Left lung (tissue), 10 donors: ENCODE data around the gene PSPN. TPM values are rescaled to one million over a fixed set of nuclear protein-coding genes. Genes with fewer than 3 reads are reported as not detected.

Source experiments
- ATAC-seq: fragments of 200-7000 bp; cut with Tn5 transposase; one replicate; pipeline ENCODE4 v1.9.1; 2020; ENCODE audit warnings: moderate library complexity
- DNase-seq, 4 donors: peaks; one replicate each; pipeline ENCODE4 v3.0.0-alpha.2; 2013 to 2020
- H3K27ac ChIP-seq, 2 donors: fragments of 200-600 bp; sonication (generic) in 1 of 2; one replicate each; pipeline versions ENCODE4 v1.5.0 to v1.8.0; 2020 to 2021
- H3K27me3 ChIP-seq, 2 donors: fragments of 200-600 bp; sonication (generic) in 1 of 2; one replicate each; pipeline versions ENCODE4 v1.5.0 to v1.8.0; 2020 to 2021
- H3K36me3 ChIP-seq, 2 donors: fragments of 200-600 bp; sonication (generic) in 1 of 2; one replicate each; pipeline versions ENCODE4 v1.5.0 to v1.8.0; 2020 to 2021
- H3K4me1 ChIP-seq, 2 donors: fragments of 200-600 bp; one replicate each; pipeline ENCODE4 v1.8.0; 2021
- H3K4me3 ChIP-seq, 2 donors: fragments of 200-600 bp; sonication (generic) in 1 of 2; one replicate each; pipeline versions ENCODE4 v1.5.0 to v1.8.0; 2020 to 2021; ENCODE audit warnings: mild to moderate bottlenecking in 1 of 2
- H3K9me3 ChIP-seq, 2 donors: fragments of 200-600 bp; sonication (generic) in 1 of 2; one replicate each; pipeline versions ENCODE4 v1.5.0 to v1.8.0; 2020 to 2021
- intact Hi-C, 2 donors: fragments of 100-400 bp; cut with DNase I; formaldehyde crosslinking; loops; one replicate each; pipeline versions ENCODE4 v1.11.2 to v1.14.2; 2022
- polyA plus RNA-seq, 6 donors: library from polyadenylated mRNA; unstranded; fragments of 120-200 nt; gene quantifications; one replicate each; pipeline ENCODE4 v1.2.1, GENCODE V29; 2013; ENCODE audit not compliant: insufficient read length in 6 of 6
- total RNA-seq, 2 donors: library from RNA; stranded (reverse); fragmentation: NEBNext Ultra II Directional; extraction: Animal tissue kit (Norgen Biotek cat#: 25700); gene quantifications; one replicate each; pipeline ENCODE4 v1.2.1, GENCODE V29; 2021
- TF ChIP-seq, protein P1 (sequence below), 2 donors: fragments of 200-600 bp; sonication (generic) in 1 of 2; IDR thresholded peaks; one replicate each; pipeline versions ENCODE4 v1.5.0 to v1.8.0; 2021; ENCODE audit warnings: antibody characterized with exemption in 2 of 2
- donor health status: DM: no; HTN: yes; CAD: no.
- donor health status: DM: no; HTN: no; CAD: no.

The PSPN gene
- total and polyA plus RNA-seq, 8 donors = 1.8 to 2.7 (median 2.3) TPM

DNA sequence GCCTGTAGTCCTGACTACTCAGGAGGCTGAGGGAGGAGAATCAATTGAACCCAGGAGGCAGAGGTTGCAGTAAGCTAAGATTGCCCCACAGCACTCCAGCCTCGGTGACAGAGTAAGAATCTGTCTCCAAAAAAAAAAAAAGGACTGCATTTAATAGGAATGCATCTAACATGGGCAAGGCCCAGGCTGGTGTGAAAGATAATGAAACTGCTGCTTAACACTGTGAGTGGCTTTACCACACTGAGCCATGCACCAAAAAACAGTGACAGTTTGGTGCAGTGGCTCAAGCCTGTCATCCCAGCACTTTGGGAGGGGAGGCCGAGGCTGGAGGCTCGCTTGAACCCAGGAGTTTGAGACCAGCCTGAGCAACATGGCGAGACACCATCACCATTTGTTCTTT, 8.6 kb upstream of the PSPN start:
- DNase-seq (no peak), ATAC-seq (no peak)
- Histone ChIP-seq H3K9me3 (no peaks in the 10 kb centered on the region), H3K27me3 (no peaks in the 10 kb centered on the region), H3K36me3 (peaks cover 0 to 100% of the 10 kb centered on the region in 2 donors), H3K4me1 (no peaks in the 10 kb centered on the region), H3K4me3 (no peak overlapping the region), H3K27ac (no peak overlapping the region)
- TF ChIP-seq, protein P1, sequence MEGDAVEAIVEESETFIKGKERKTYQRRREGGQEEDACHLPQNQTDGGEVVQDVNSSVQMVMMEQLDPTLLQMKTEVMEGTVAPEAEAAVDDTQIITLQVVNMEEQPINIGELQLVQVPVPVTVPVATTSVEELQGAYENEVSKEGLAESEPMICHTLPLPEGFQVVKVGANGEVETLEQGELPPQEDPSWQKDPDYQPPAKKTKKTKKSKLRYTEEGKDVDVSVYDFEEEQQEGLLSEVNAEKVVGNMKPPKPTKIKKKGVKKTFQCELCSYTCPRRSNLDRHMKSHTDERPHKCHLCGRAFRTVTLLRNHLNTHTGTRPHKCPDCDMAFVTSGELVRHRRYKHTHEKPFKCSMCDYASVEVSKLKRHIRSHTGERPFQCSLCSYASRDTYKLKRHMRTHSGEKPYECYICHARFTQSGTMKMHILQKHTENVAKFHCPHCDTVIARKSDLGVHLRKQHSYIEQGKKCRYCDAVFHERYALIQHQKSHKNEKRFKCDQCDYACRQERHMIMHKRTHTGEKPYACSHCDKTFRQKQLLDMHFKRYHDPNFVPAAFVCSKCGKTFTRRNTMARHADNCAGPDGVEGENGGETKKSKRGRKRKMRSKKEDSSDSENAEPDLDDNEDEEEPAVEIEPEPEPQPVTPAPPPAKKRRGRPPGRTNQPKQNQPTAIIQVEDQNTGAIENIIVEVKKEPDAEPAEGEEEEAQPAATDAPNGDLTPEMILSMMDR (IDR thresholded peaks at IDR 0.05) = no peak
- intact Hi-C loops = no loop called here

DNA sequence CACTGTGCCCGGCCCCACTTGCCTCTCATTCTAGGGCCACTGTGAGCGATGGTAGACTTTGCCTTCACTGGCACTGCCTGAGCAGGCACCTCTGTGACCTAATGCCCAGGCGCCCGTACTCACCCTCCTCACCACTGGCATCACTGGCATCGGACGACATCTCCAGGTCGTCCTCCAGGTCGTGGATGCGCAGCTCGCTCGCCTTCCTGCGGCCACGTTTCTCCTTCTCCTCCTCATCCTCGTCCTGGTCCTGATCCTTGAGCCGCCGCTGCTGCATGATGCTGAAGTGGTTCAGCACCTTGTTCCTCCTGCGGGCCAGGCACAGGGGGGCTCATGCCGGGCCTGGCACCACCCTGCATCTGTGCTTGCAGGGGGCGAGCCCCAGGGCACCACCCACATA, 7.5 kb upstream of the PSPN start:
- TF ChIP-seq, protein P1 (IDR thresholded peaks at IDR 0.05) = no peak
- peaks cover 0 to 99% of the 10 kb centered on the region in 2 donors for H3K36me3 ChIP-seq
- H3K27ac ChIP-seq = no peak overlapping the region
- no peak overlapping the region for H3K4me3 ChIP-seq
- H3K27me3 ChIP-seq = no peaks in the 10 kb centered on the region
- DNase-seq (no peak), ATAC-seq (no peak)
- H3K9me3 ChIP-seq = no peaks in the 10 kb centered on the region
- intact Hi-C loops = no loop called here
- H3K4me1 ChIP-seq = no peaks in the 10 kb centered on the region

GRCh38 chr19:6381030-6381750, 5.5 kb upstream of the PSPN start:
- Histone ChIP-seq H3K27ac (no peak overlapping the region), H3K4me1 (no peaks in the 10 kb centered on the region), H3K9me3 (no peaks in the 10 kb centered on the region), H3K27me3 (no peaks in the 10 kb centered on the region), H3K4me3 (no peak overlapping the region), H3K36me3 (peaks cover 0 to 81% of the 10 kb centered on the region in 2 donors)
- intact Hi-C loops = no loop called here
- no peak for DNase-seq
- TF ChIP-seq, protein P1 (IDR thresholded peaks at IDR 0.05) = no peak
- ATAC-seq = no peak

DNA sequence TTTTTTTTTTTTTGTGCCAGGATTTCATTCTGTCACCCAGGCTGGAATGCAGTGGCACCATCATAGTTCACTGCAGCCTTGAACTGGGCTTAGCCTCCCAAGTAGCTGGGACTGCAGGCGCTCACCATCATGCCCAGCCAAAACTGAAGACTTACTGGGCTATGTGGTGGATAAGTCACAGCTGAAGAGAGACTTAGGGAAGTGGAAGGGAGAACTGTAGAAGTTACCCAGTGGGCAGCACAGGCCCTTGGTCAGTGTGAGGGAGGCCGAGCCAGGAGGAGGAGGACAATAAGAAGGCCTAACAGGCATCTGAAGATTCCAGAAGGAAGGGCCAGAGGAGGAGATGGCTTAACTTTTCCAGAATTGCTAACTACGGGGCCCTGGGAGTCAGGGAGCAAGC, 4.0 kb upstream of the PSPN start:
- Histone ChIP-seq H3K4me1 (no peaks in the 10 kb centered on the region), H3K9me3 (no peaks in the 10 kb centered on the region), H3K4me3 (no peak overlapping the region), H3K36me3 (peaks cover 0 to 78% of the 10 kb centered on the region in 2 donors), H3K27ac (no peak overlapping the region), H3K27me3 (no peaks in the 10 kb centered on the region)
- intact Hi-C loops = no loop called here
- DNase-seq (no peak), ATAC-seq (no peak)
- TF ChIP-seq, protein P1 (IDR thresholded peaks at IDR 0.05) = no peak

- TF ChIP-seq, protein P1 (IDR thresholded peaks at IDR 0.05) = no peak
- ATAC-seq (no peak), DNase-seq (no peak)
- H3K27me3 ChIP-seq = no peaks in the 10 kb centered on the region
- intact Hi-C loops = no loop called here
- H3K27ac ChIP-seq = no peak overlapping the region
- peaks cover 0 to 7% of the 10 kb centered on the region in 2 donors for H3K4me1 ChIP-seq
- H3K4me3 ChIP-seq = no peak overlapping the region
- peaks cover 0 to 68% of the 10 kb centered on the region in 2 donors for H3K36me3 ChIP-seq
- H3K9me3 ChIP-seq = no peaks in the 10 kb centered on the region
These were observed 2.8 kb upstream of the PSPN start for GRCh38 chr19:6378486-6378885.
